Activated CD4-positive, alpha-beta T cell treated with anti-CD3 and anti-CD28 coated beads, Interleukin-2, amount 50 U/mL, for 24 hours (primary cell): ENCODE measurements around the gene ITGA3.
A peak's percentile ranks its signal among the peaks of the same experiment; 100 is the strongest.

Experiments used
- DNase-seq, 2 donors: peaks; one replicate each; pipeline ENCODE4 v3.0.0-alpha.2; 2020; ENCODE audit warnings: low read depth in 1 of 2, low spot score in 1 of 2

The ITGA3 gene

GRCh38 chr17:50066995-50067394 is 11.1 kb downstream of the ITGA3 start:
- DNase-seq: no peak

GRCh38 chr17:50067996-50068395 is 12.1 kb downstream of the ITGA3 start:
- no peak for DNase-seq

GRCh38 chr17:50070908-50071680 is 15.2 kb downstream of the ITGA3 start:
- DNase-seq: no peak

- no peak for DNase-seq
Observed at GRCh38 chr17:50071692-50072091, 15.8 kb downstream of the ITGA3 start.

- no peak for DNase-seq
Observed at GRCh38 chr17:50072130-50072529, 16.2 kb downstream of the ITGA3 start.

- no peak for DNase-seq
Observed at GRCh38 chr17:50072925-50073324, 17.0 kb downstream of the ITGA3 start.

GRCh38 chr17:50074227-50074626 is 18.3 kb downstream of the ITGA3 start:
- DNase-seq: no peak

GRCh38 chr17:50075446-50076032 is 19.6 kb downstream of the ITGA3 start:
- no peak for DNase-seq

GRCh38 chr17:50076221-50076590 is 20.3 kb downstream of the ITGA3 start:
- DNase-seq: no peak

- no peak for DNase-seq
Observed at GRCh38 chr17:50076591-50077235, 20.8 kb downstream of the ITGA3 start.

GRCh38 chr17:50078430-50078829 is 22.5 kb downstream of the ITGA3 start:
- no peak for DNase-seq

- no peak for DNase-seq
Observed at GRCh38 chr17:50079334-50080095, 23.6 kb downstream of the ITGA3 start.

- no peak for DNase-seq
Observed at GRCh38 chr17:50080096-50080480, 24.2 kb downstream of the ITGA3 start.

GRCh38 chr17:50080827-50081226 is 24.9 kb downstream of the ITGA3 start:
- no peak for DNase-seq

- DNase-seq: no peak
Observed at GRCh38 chr17:50081757-50082156, 25.8 kb downstream of the ITGA3 start.

GRCh38 chr17:50087246-50087911 is 31.5 kb downstream of the ITGA3 start:
- DNase-seq: peak; percentile 70 to 71

GRCh38 chr17:50087912-50088405 is 32.0 kb downstream of the ITGA3 start:
- DNase-seq: no peak

GRCh38 chr17:50088952-50089825 is 33.3 kb downstream of the ITGA3 start:
- no peak for DNase-seq

GRCh38 chr17:50090071-50090470 is 34.2 kb downstream of the ITGA3 start:
- DNase-seq: no peak
